Subcutaneous abdominal adipose tissue (tissue), 5 donors: ENCODE results near the gene UEVLD.
A peak's percentile ranks its signal among the peaks of the same experiment; 100 is the strongest.

Experiments used
- H3K27ac ChIP-seq: one replicate; pipeline ENCODE4 v1.7.0; 2013; ENCODE audit warnings: low read depth, mild to moderate bottlenecking, inconsistent platforms, low read length, moderate library complexity
- H3K27me3 ChIP-seq, 5 donors: one replicate each; pipeline ENCODE4 v1.7.0; 2013; ENCODE audit warnings: low read length in 5 of 5, inconsistent platforms in 1 of 5; ENCODE audit not compliant: control insufficient read depth in 5 of 5, insufficient read depth in 4 of 5
- H3K36me3 ChIP-seq, 5 donors: one replicate each; pipeline ENCODE4 v1.7.0; 2013; ENCODE audit warnings: low read length in 5 of 5; ENCODE audit not compliant: control insufficient read depth in 5 of 5, insufficient read depth in 5 of 5
- H3K4me1 ChIP-seq, 5 donors: one replicate each; pipeline ENCODE4 v1.7.0; 2013; ENCODE audit warnings: low read length in 5 of 5, mild to moderate bottlenecking in 3 of 5, moderate library complexity in 1 of 5; ENCODE audit not compliant: control insufficient read depth in 5 of 5, insufficient read depth in 5 of 5
- H3K4me3 ChIP-seq, 5 donors: one replicate each; pipeline ENCODE4 v1.7.0; 2013; ENCODE audit warnings: low read length in 5 of 5, low read depth in 1 of 5
- H3K9ac ChIP-seq, 5 donors: one replicate each; pipeline ENCODE4 v1.7.0; 2013; ENCODE audit warnings: low read length in 5 of 5, mild to moderate bottlenecking in 4 of 5, moderate library complexity in 3 of 5
- H3K9me3 ChIP-seq, 5 donors: one replicate each; pipeline ENCODE4 v1.7.0; 2013; ENCODE audit warnings: low read length in 5 of 5; ENCODE audit not compliant: control insufficient read depth in 5 of 5
- donor health status: healthy.
- donor health status: healthy.
- donor health status: healthy.
- donor health status: healthy.
- donor health status: healthy.

UEVLD gene

GRCh38 chr11:18540207-18541009, 48.1 kb downstream of the UEVLD start:
- no peak overlapping the region for H3K4me3 ChIP-seq
- H3K4me1 ChIP-seq, result no peaks in the 10 kb centered on the region
- no peak overlapping the region for H3K27ac ChIP-seq
- peaks cover 17 to 51% (median 25%) of the 10 kb centered on the region in 5 donors for H3K36me3 ChIP-seq
- H3K9ac ChIP-seq, result no peak overlapping the region
- H3K9me3 ChIP-seq, result no peaks in the 10 kb centered on the region
- H3K27me3 ChIP-seq, result no peaks in the 10 kb centered on the region

- Histone ChIP-seq H3K4me1 (no peaks in the 10 kb centered on the region), H3K27ac (no peak overlapping the region), H3K9me3 (no peaks in the 10 kb centered on the region), H3K9ac (no peak overlapping the region), H3K4me3 (no peak overlapping the region), H3K27me3 (no peaks in the 10 kb centered on the region), H3K36me3 (peaks cover 7 to 45% (median 27%) of the 10 kb centered on the region in 5 donors)
Observed at GRCh38 chr11:18536209-18536608, 52.3 kb downstream of the UEVLD start.

GRCh38 chr11:18534245-18534644, 54.3 kb downstream of the UEVLD start:
- Histone ChIP-seq H3K4me1 (no peaks in the 10 kb centered on the region), H3K9me3 (no peaks in the 10 kb centered on the region), H3K27ac (no peak overlapping the region), H3K9ac (no peak overlapping the region), H3K36me3 (peaks cover 7 to 46% (median 25%) of the 10 kb centered on the region in 5 donors), H3K27me3 (no peaks in the 10 kb centered on the region), H3K4me3 (no peak overlapping the region)

GRCh38 chr11:18533365-18533764, 55.2 kb downstream of the UEVLD start:
- Histone ChIP-seq H3K36me3 (peaks cover 7 to 46% (median 24%) of the 10 kb centered on the region in 5 donors), H3K27ac (no peak overlapping the region), H3K9ac (no peak overlapping the region), H3K27me3 (no peaks in the 10 kb centered on the region), H3K4me3 (no peak overlapping the region), H3K4me1 (no peaks in the 10 kb centered on the region), H3K9me3 (no peaks in the 10 kb centered on the region)

GRCh38 chr11:18527512-18527911, 61.0 kb downstream of the UEVLD start:
- H3K4me3 ChIP-seq, result peak overlapping the region; percentile 77 to 99 (median 95)
- peaks cover 0 to 14% (median 4%) of the 10 kb centered on the region in 5 donors for H3K36me3 ChIP-seq
- H3K27me3 ChIP-seq, result no peaks in the 10 kb centered on the region
- peak overlapping the region; percentile 89 for H3K27ac ChIP-seq
- H3K4me1 ChIP-seq, result peaks cover 2 to 29% (median 20%) of the 10 kb centered on the region in 5 donors
- H3K9me3 ChIP-seq, result no peaks in the 10 kb centered on the region
- peak overlapping the region; percentile 56 to 99 (median 96) for H3K9ac ChIP-seq

GRCh38 chr11:18526521-18527296, 61.8 kb downstream of the UEVLD start, which contains the start of gene TSG101:
Gene TSG101 (minus strand): TSS chr11:18526942. CDS start chr11:18526816, 126 bp downstream.
- Histone ChIP-seq H3K27me3 (no peaks in the 10 kb centered on the region), H3K9ac (peak within 1 kb of the TSS; percentile 63 to 99 (median 96)), H3K36me3 (peaks cover 0 to 8% (median 0%) of the 10 kb centered on the region in 5 donors), H3K9me3 (no peaks in the 10 kb centered on the region), H3K27ac (peak within 1 kb of the TSS; percentile 89), H3K4me1 (peaks cover 2 to 33% (median 25%) of the 10 kb centered on the region in 5 donors), H3K4me3 (peak within 1 kb of the TSS; percentile 77 to 99 (median 95))

GRCh38 chr11:18526130-18526520, 62.4 kb downstream of the UEVLD start:
- peaks cover 0 to 4% (median 0%) of the 10 kb centered on the region in 5 donors for H3K36me3 ChIP-seq
- peak overlapping the region; percentile 77 to 99 (median 95) for H3K4me3 ChIP-seq
- peak overlapping the region; percentile 63 to 99 (median 96) for H3K9ac ChIP-seq
- H3K27ac ChIP-seq, result peak overlapping the region; percentile 89
- H3K27me3 ChIP-seq, result no peaks in the 10 kb centered on the region
- no peaks in the 10 kb centered on the region for H3K9me3 ChIP-seq
- peaks cover 2 to 33% (median 25%) of the 10 kb centered on the region in 5 donors for H3K4me1 ChIP-seq

- no peak overlapping the region for H3K9ac ChIP-seq
- no peaks in the 10 kb centered on the region for H3K9me3 ChIP-seq
- no peaks in the 10 kb centered on the region for H3K27me3 ChIP-seq
- no peaks in the 10 kb centered on the region for H3K36me3 ChIP-seq
- peaks cover 2 to 33% (median 25%) of the 10 kb centered on the region in 5 donors for H3K4me1 ChIP-seq
- no peak overlapping the region for H3K4me3 ChIP-seq
- H3K27ac ChIP-seq, result no peak overlapping the region
Observed at GRCh38 chr11:18524248-18524647, 64.3 kb downstream of the UEVLD start.

GRCh38 chr11:18523084-18523483, 65.5 kb downstream of the UEVLD start:
- peaks cover 2 to 33% (median 25%) of the 10 kb centered on the region in 5 donors for H3K4me1 ChIP-seq
- no peaks in the 10 kb centered on the region for H3K9me3 ChIP-seq
- H3K4me3 ChIP-seq, result no peak overlapping the region
- H3K9ac ChIP-seq, result no peak overlapping the region
- no peak overlapping the region for H3K27ac ChIP-seq
- H3K36me3 ChIP-seq, result peaks cover under 1 to 10% (median 3%) of the 10 kb centered on the region in 5 donors
- H3K27me3 ChIP-seq, result no peaks in the 10 kb centered on the region

- H3K4me3 ChIP-seq, result no peak overlapping the region
- peaks cover 5 to 15% (median 7%) of the 10 kb centered on the region in 5 donors for H3K36me3 ChIP-seq
- no peak overlapping the region for H3K9ac ChIP-seq
- no peak overlapping the region for H3K27ac ChIP-seq
- peaks cover 2 to 27% (median 19%) of the 10 kb centered on the region in 5 donors for H3K4me1 ChIP-seq
- H3K27me3 ChIP-seq, result no peaks in the 10 kb centered on the region
- no peaks in the 10 kb centered on the region for H3K9me3 ChIP-seq
Observed at GRCh38 chr11:18522388-18522787, 66.1 kb downstream of the UEVLD start.
